Stimulated activated CD8-positive, alpha-beta memory T cell treated with anti-CD3 and anti-CD28 coated beads, Interleukin-12 subunit alpha, Interleukin-12 subunit beta, amount 100 ng/mL, for 1 hour (primary cell): Measurements from ENCODE around the gene ROPN1L.
A peak's percentile ranks its signal among the peaks of the same experiment; 100 is the strongest.
"Not testable (repeated sequence)": the region's sequence is repeated elsewhere in the genome, so short reads cannot be mapped to it uniquely, and the experiment has no call there.

Source experiments
- DNase-seq: peaks from one replicate; pipeline ENCODE4 v3.0.0-alpha.2; 2020; ENCODE audit warnings: low read depth

Gene ROPN1L

DNA sequence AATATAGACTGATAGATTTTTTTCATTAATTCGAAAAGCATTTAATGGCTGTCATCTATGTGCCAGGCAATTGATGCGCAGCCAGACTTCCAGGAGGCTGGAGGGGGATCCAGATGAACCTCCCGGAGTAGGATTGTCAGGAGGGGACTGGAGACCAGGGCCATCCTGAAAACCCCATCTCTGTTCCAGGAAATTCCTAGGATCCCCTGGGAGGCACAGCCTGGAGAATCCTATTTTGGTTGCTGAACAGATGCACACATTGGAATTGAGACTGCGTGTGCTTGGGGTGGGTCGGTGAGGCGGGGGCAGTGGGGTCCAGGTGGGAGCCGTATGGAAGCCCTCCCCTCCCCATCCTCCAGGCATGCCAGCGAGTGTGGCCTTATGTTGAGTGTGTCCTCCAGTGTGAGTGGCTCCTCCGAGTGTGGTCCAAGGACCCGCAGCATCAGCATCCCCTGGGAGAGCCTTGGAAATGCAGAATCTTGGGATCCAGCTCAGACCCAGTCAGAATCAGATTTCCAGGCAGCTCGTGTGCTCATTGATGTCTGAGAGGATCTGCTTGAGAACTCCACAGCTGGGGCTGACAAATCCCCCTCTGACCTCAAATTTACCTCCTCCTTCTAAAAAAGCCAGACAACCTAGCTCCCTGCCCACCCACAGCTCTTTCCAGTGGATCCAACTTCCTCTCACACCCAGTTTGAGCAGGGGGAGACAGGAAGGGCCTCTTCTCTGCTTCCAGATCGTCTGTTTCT, 38.7 kb downstream of the ROPN1L start:
- DNase-seq: no peak

DNA sequence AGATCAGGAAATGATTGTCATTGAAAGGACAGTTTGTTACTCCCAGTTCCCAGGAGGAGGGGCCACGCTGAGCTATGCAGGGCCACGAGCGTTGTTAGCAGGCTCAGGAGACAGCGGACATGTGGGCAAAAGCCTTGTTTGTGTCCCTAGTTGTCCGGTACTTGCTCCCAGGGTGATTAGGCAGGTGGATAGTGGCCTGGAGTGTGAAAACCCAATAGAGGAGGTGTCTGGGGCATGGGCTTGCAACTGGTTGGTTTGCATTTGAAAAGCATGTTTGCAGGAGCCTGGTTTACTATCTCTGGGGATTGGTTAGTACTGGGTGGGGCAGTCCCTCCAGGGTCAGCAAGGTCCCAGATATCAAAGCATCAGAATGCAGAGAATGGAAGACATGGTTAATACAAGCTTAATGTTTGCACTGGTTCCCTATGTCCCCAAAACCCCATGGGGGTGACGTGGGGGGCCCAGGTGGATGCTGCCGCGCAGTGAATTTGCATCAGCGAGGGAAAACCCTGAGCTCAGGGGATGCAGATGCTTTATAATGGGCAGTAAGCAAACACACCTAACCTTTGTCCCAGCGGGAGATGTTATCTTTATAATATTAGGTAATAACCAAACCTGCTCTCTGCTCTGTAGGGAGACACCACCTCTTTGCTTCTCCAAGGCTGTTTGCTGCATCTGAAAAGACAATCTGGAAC, 39.7 kb downstream of the ROPN1L start:
- no peak for DNase-seq

DNA sequence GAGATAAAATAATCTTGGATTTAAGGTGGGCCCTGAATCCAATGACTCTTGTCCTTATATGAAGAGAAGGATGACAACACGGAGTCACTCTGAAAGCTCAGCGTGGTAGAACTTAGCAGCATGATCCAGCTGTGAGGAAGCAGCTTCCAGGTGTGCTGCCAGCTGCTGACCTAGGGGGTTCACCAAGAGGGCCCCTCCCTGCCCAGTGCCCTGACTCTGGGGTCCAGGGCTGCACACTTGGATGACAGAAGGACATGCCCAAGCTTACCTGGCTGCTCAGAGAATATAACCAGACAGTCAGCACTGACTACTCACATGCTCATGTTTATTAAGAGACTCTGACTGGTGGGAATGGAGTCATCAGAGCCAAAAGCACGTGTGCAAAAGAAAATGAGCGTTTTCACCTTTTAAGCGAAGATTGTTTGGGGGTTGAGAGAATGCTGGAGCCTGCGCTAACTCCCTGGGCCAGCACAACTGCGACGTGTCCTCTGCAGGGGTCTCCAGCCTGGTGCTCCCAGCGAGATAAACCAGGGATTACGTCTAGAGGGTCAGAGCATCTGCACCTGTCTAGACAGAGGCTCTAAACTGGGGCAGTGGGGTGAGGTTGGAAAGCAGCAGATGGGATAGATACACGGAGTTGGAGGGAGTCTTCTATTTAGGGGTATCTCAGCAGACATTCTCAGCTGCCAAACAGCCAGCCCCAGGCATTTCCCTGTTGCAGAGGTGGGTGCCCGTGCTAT, 41.3 kb downstream of the ROPN1L start:
- no peak for DNase-seq

DNA sequence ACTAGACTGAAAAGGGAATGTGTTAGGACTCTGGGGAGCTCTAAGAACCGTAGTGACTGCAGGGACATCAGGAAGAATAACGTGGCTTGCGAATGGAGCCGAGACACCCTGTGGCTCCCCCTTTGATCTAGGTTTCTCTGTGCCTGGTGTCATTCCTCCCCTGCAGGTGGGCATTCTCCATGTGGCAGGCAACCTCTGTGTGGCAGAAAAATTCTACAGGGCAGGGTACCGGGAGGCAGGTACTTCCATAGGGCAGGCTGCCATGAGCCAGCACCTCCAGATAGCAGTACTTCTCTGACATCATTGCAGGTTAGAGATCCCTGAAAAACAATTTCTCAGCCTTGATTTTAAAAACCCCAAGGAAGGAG, 43.1 kb downstream of the ROPN1L start:
- DNase-seq: no peak

DNA sequence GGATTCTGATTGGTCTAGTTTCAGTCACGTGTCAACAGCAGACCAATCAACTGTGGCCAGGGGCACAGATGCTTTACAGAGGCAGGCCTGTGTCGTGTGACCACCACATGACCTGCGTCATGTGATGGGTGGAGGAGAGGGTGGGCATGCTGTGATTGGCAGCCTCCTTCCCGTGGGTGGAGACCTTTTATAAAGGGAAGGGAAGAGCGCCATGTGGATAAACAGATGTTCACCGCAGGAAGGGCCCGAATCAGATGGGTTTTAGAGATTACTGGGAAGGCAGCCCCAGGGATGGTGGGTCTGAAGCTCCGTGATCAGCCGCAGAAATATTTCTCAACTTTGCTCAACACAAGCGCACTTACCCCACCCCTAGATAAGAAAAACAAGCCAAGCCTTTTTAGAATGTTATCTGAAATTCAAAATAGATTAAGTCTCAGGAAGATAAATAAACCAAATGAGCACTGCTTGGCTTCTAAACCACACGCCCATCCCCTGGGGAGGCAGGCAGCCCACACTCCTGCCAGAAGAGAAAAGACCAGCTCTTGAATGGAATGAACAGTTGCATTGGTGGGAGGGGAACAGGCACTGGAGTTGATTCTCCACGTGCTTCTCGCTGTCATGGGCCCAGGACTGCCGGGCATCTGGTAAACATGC, 43.6 kb downstream of the ROPN1L start:
- DNase-seq: no peak

DNA sequence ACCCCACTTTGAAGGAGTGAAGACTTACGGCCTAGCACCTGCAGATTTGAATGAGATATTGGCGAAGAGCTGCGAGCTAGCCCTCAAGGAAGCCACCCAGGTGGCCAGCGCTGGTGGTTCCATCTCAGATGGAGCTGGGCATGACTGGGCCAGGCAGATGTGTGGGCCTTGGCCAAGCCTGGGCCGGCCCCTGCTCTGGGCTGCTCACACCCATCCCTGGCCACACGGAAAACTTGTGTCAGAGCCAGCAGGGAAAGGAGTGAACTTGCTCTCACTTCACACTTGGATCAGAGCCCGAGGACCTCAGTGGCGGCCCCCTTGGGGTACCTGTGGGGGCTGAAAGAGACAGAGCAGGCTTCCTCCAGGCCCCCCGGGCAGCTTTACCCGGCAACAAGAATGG, 44.2 kb downstream of the ROPN1L start:
- no peak for DNase-seq

DNA sequence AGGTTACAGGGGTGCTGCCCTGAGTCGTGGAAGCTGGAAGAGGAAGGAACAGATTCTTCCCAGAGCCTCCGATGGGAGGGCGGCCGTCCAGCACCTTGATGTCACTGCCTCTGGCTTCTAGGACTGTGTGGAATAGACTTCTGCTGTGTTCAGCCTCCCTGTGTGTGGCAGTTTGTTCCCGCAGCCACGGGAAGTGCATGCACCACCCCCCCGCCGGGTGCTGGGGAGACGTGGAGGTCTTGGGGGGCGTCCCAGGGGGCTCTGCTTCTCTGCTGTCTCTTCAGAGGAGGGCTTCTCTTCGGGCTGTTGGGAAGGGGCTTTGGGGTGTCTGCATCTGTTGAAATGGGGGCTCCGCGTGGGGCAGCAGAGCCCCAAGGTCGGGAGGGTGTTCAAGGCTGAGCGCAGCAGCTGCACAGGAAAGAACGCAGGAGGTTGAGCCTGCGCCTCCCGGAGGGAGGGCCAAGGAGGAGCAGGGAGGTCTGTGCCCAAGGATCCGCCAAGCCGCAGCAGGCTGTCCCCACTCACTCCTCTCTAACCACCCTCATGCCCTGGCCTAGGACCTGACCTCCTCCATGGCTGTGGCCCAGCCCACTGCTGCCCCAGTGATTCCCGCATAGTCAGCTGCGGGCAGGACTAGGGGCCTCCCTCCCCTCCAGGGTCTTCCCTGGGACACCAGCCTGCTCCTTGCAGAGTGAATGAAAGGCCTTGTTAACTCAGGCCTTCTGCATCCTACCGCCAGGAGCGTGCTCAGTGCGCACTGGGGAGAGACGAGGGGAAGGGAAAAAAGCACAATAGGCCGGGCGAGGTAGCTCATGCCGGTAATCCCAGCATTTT, 45.0 kb downstream of the ROPN1L start:
- DNase-seq: no peak

DNA sequence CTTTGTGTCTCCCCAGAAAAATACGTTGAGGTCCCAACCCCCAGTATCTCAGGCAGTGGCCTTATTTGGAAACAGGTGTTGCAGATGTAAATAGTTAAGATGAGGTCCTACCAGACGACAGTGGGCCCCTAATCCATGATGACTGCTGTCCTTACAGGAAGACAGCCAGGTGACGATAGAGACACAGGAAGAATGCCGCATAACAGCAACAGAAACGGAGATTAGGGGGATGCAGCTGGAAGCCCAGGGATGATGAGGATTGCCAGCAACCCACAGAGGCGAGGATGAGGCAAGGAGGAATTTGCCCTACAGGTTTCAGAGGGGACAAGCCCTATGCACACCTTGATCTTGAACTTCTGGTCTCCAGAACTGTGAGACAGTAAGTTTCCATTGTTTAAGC, 46.5 kb downstream of the ROPN1L start:
- DNase-seq: no peak

DNA sequence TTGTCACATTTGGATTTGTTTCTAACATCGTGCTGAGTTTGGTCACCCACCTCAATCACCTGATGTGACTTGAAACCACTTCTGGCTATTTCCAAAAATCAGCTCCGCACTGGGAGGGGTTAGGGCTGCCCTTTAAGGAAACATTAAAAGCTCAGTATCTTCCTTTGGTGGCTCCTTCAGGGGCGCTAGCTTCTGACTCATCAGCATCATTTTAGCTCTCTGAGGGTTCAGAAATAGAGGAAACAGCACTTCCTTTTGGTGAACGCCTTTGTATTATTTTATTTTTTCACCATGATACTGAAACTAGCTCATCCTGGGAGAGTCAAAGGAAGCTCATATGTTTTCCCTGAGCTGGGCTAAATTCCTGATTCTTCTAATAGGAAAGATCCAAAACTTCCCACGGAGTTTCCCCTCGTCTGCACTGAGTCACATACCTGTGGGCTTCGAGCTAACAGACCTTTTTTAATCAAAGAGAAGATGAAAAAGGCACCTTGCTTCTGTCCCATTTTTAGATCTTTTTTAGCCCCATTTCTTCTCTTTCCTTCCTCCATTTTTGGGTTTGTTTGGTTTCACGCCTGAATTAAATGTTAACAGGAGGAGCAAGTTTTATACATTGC, 48.2 kb downstream of the ROPN1L start:
- DNase-seq: peak; percentile 1

DNA sequence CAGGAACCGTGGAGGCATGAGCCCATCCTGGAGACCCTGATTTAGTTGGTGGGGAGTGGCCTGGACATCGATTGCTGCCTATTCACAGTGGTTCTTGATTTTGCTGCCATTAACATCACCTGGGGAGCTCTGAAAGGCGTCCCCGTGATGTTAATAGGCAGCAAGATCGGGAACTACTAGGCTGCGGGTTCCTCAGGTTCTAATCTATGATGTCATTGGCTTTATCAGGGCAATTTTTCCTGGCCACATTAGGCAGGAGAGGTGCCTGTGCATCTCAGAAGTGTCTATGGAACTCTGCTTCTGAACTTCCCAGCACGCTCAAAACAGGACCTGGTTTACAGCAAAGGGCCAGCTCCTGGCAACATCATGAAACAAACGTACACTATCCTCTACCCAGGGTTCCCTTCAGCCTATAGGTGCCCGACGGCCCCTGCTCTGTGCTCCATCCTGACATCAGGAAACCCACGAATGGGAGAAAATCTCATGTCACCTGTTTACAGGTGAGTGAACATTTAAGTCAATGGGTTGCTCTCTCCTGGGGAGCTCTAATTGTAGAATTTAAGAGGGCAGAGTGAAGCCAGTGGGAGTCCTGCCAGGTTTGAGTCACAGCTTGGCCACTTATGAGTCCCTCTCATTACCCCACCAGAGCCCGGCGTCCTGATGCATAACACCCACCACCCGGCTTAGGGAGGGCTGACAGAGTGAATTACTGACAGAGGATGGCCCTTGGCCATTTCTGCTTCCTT, 49.4 kb downstream of the ROPN1L start:
- no peak for DNase-seq

DNA sequence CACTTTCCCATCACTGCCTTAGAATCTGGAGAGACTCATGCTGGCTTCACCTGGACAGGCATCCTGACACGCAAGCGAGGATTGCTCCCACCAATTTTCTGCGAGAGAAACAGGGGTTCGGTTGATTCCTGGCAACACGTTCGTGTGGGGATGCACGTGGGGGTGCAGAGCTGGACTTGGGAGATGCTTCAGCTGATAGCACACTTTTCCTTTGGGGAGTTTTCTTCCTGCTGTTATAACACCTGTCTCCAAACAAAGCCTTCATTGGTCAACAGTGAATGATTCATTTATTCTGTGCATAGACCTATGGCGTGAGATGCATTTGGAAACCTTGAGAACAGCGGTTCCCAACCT, 50.0 kb downstream of the ROPN1L start:
- no peak for DNase-seq

DNA sequence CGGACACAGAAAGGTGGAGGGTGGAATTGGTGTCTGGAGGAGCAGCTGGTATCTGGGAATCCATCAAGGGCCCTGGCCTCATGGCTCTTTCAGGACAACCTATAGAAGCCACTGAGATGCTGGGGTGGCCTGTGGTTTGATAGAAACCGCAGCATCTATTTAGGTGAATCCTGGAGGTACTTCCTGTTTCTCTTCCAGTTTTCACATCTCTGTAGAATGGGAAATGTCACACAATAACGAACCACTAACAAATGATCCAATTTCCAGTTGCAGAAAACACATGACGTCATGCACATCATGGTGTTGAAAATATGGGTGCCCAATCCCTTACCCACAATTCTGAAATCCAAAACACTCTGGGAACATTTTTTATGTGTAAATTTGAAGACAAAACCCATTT, 52.2 kb downstream of the ROPN1L start:
- no peak for DNase-seq

DNA sequence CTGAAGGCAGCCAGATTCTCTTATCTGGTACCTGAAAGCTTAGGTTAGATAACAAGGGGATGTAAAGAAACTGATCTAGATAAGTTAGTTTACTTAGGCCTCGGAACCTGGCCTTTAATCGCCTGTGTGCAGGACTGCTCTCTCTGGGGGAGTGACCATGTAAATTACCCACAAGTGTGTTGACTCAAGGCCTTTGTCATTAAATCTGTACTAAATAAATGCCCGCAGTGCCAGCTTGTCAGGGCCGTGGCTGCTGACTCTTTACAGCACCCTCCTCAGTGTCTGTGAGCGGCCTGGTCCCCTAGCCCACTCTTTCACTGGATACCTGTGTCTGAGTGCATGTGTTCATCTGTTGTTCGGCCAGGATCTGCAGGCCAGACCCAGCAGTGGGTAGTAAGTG, 52.8 kb downstream of the ROPN1L start:
- not testable (repeated sequence) for DNase-seq

DNA sequence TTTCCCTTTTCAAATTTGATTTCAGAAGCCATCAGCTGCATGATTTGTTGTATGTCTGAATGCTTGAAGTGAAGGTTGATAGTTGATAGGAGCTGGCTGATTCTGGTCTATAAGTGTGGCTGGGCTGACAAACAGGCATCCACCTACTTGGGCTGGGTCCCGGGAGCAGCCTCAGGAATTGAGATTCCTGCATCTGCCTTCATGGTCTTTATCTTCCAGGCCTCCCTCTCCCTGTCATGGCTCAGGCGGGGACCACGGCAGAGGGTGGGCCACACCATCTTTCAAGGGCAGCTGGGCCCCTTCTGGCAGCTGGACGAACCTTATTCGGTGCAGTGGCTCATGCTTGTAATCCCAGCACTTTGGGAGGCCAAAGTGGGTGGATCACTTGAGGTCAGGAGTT, 55.9 kb downstream of the ROPN1L start:
- DNase-seq: no peak

DNA sequence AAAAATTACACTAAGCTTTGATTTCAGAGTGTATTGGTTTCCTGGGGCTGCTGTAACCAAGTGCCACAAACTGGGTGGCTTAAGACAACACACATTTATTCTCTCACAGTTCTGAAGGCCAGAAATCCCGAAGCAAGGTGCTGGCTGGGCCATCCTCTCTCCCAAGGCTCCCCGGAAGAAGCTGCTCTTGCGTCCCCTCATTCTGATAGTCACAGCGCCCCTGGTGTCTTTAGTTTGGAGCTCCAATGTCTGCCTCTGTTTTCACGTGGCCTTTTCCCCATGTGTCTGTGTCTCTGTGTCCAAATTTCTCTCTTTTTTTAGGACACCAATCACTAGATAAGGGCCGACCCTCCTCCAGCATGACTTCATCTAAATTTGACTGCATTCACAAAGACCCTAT, 56.7 kb downstream of the ROPN1L start:
- no peak for DNase-seq

DNA sequence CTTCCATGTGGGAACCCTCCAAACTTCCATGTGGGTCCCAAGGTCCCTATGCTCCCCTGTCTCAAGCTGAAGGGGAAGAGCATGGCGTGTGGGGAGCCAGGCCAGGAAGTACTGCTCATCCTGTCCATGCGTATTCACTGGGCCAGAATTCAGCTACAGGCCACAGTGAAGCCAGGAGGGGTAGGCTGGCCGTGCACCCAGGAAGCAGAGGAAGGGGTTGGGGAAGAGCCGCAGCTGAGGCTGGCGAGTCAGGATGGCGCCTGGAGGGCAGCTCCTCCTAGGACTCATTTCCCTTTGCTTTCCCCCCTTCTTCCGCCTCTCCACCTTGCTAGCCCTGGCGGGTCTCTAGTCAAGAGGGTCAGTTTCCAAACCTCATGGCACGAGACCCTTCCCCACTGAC, 57.4 kb downstream of the ROPN1L start:
- no peak for DNase-seq

DNA sequence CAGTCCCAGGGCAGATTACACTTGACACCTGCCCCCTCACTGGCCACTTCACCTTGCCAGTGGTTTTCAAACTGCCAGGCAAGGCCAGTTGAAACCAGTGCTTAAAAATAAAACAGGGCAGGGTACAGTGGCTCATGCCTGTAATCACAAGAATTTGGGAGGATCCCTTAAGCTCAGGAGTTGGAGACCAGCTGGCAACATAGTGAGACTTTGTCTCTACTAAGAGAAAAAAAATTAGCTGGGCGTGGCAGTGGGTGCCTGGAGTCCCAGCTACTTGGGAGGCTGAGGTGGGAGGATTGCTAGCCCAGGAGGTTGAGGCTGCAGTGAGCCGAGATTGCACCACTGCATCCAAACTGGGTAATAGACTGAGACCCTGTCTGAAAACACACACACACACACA, 58.1 kb downstream of the ROPN1L start:
- DNase-seq: no peak

DNA sequence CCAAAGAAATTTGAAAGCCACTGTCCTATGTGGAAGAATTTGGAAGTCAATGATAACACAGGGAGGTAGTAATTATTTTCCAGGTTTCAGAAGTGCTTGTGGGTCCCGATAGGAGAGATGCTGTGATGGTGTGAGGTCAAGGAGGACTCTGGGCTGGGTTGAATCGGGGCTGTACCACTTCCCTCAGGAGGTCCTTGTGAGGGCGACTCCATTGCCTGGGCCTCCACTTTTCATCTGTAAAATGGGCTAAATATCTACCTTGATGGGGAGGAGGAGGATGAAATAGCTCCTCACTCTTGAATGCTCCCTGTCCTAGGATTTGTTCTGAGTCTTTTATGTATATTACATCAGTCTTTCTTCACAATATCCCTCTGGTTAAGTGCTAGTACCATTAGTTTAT, 59.0 kb downstream of the ROPN1L start:
- DNase-seq: no peak

DNA sequence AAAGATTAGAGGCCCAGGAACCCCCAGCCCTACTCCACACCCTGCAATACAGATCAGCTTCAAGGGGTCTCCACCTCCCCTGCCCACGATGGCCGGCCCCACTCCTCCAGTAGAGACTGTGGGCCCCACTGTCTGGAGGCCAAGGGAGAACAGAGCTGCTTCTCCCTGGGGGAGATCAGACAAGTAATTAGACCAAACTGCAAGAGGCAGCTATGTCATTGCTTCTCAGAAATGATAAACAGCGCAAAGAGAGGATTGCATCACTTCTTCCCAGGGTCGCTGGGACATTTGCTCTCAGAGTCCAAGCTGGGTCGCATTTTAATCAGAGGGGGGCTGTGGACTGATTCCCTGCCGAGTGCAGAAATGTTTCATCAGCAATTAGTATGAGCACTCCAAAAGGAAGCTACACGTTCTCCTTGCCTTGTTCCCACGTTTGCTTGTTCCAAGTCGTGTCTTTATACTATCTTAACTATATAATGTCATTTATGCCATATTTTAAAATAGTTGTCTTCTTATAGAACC, 59.9 kb downstream of the ROPN1L start:
- no peak for DNase-seq

DNA sequence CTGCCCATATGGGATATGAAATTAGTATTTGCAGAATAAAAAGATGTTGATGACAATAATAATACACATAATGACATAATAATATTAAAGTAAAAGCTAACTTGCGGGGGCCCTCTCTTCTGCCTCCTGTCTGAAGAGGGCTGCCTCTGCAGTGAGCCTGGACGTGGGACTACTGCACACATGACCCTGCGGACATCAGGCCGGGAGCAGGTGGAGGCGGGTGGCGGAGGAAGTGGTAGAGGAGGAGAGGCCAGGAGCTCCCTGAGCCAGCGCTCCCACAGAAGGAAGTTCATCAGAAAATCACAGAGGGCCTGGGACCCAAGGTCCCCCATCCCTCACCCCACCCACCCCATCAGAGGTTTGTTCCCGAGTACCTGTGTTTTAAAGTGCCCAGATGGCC, 60.5 kb downstream of the ROPN1L start:
- DNase-seq: no peak

DNA sequence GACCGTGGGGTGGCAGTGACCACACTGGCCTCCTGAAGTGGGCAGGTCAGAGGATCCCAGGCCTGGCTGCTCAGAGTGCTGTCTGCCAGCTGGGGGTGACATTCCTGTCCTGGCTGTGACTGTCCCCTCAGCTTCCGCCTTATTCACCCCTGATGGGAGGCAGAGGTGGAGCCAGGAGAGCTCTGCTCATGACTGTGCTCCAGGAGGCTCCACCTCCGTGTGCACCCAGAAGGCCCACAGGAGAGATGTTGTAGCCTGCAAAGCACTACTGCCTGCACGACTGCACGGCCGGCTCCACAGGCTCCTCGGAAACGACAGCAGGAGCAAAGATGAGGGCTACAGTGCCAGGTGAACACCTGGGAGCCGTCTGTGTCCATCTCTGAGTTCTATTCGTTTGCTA, 60.9 kb downstream of the ROPN1L start:
- no peak for DNase-seq
